Activated CD4-positive, alpha-beta T cell treated with anti-CD3 and anti-CD28 coated beads for 36 hours (primary cell): Measurements from ENCODE around the gene CERS1. TPM values are rescaled to one million over a fixed set of nuclear protein-coding genes. Genes with fewer than 3 reads are reported as not detected.
"Not testable (repeated sequence)": the region's sequence is repeated elsewhere in the genome, so short reads cannot be mapped to it uniquely, and the experiment has no call there.

Source experiments
- ATAC-seq: fragments of 200-7000 bp; cut with Tn5 transposase; one replicate; pipeline ENCODE4 v1.10.0; 2021; ENCODE audit warnings: mild to moderate bottlenecking, moderate library complexity
- CTCF ChIA-PET: fragments of 350-600 bp; sonication (Branson Sonifier 250); formaldehyde crosslinking; loops from one replicate; lab custom pipeline; 2021; ENCODE audit warnings: antibody characterized with exemption; lab: Charles Lee
- POLR2A ChIA-PET: fragments of 350-600 bp; sonication (Branson Sonifier 250); formaldehyde crosslinking; loops from one replicate; lab custom pipeline; 2021; ENCODE audit warnings: antibody characterized with exemption, inconsistent platforms; lab: Charles Lee
- DNase-seq: peaks from one replicate; pipeline ENCODE4 v3.0.0-alpha.2; 2020
- H3K27ac Mint-ChIP-seq: one replicate; pipeline ENCODE4 v1.8.0; 2021; ENCODE audit warnings: mixed read lengths
- H3K27me3 Mint-ChIP-seq: one replicate; pipeline ENCODE4 v1.8.0; 2021; ENCODE audit warnings: mixed read lengths
- H3K36me3 Mint-ChIP-seq: one replicate; pipeline ENCODE4 v1.8.0; 2021; ENCODE audit warnings: low read depth, mixed read lengths
- H3K4me1 Mint-ChIP-seq: one replicate; pipeline ENCODE4 v1.8.0; 2021; ENCODE audit warnings: mixed read lengths
- H3K4me3 Mint-ChIP-seq: one replicate; pipeline ENCODE4 v1.8.0; 2021; ENCODE audit warnings: mild to moderate bottlenecking, moderate library complexity, mixed read lengths
- H3K9me3 Mint-ChIP-seq: one replicate; pipeline ENCODE4 v1.8.0; 2021; ENCODE audit warnings: low read depth, mixed read lengths
- intact Hi-C, 2 experiments: fragments of 100-400 bp; cut with DNase I in 1 of 2; cut with micrococcal nuclease in 1 of 2; formaldehyde crosslinking; loops; one replicate each; pipeline versions ENCODE4 v1.14.2 to v1.15.1; 2022 to 2024; cut with DNase I, micrococcal nuclease
- total RNA-seq, 2 experiments: library from RNA; stranded (reverse); gene quantifications; one replicate each; pipeline ENCODE4 v1.2.3, GENCODE V29; 2021

The CERS1 gene
- total RNA-seq, 2 experiments from 2014 or later, result 0.11 to 0.16 TPM

DNA sequence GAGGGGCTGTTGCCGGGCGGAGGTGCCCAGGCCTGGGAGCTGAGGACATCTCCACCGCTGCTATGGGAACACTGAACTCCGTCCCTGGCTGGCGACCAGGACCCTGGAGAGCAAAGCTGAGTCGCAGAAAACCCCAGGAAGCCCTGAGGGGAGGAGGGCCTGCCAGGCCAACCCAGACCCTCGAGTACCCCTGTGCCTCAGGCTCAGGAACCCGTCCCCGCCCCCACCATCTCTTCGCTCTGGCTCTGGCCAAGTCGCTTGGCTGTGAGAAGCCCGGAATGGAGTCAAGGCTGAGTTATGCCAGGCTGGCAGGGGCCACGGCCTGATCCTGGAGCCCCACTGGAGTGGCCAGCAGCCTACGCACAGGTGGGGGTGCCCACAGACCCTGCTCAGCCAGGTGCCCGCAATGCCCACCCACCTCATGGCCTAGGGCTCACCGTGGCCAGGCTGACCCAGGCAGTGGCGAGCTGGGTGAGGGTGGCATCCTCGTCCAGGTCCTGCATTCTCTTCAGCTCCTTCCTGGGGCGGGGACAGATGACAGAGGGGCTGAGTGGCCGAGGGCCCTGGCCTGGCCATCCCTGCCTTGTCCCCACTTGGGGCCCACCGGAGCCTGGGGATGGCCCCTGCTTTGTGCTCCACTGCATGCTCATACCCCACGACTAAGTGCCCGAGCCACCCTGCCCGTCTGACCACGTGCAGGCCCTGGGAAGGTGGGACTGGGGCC lies 8.5 kb upstream of the CERS1 start:
- H3K36me3 Mint-ChIP-seq, result peaks cover 23% of the 10 kb centered on the region
- intact Hi-C loops, result no loop called here
- no peak overlapping the region for H3K27ac Mint-ChIP-seq
- POLR2A ChIA-PET, result no interaction called here
- H3K27me3 Mint-ChIP-seq, result no peaks in the 10 kb centered on the region
- CTCF ChIA-PET, result no interaction called here
- no peak overlapping the region for H3K4me3 Mint-ChIP-seq
- ATAC-seq, result no peak
- H3K9me3 Mint-ChIP-seq, result no peaks in the 10 kb centered on the region
- no peak for DNase-seq
- H3K4me1 Mint-ChIP-seq, result no peaks in the 10 kb centered on the region

DNA sequence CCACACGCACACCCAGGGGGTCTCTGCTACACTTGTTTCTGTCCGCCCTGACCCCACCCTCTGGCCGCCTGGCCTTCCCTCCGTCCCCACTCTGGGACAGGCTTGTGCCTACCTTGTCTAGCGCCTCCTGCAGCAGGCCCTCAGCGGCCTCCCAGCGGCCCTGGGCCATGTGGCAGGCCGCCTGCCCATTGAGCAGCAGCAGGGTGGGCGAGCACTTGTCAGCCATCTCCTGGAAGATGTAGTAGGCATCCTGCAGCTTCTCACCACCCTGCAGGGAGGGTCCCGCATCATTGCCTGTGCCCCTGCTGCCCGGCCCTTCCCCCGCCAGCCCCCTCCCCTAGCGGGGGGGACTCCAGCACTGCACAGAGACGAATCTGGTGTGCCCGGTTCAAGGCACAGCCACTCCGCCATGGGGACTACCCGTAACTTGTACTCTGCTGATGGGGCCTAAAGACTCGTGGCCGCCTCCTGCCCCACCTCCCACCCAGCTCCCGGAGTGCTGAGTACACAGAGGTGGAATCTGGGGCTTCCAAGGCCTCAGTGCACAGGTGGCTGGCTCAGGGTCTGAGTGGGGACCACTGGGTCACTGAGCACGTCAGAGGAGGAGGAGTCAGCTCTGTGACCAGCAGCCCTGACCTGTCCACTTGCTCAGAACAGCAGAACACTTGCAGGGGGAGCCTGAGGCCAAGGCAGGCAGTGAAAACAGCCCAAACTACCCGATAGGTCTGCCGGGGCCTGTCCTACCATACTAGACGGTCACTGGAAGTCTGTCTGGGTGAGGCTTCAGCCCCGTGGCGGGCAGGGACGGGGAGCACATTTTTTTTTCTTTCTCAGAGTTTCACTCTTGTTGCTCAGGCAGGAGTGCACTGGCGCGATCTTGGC lies 7.4 kb upstream of the CERS1 start:
- ChIA-PET POLR2A (no interaction called here), CTCF (no interaction called here)
- peaks cover 23% of the 10 kb centered on the region for H3K36me3 Mint-ChIP-seq

DNA sequence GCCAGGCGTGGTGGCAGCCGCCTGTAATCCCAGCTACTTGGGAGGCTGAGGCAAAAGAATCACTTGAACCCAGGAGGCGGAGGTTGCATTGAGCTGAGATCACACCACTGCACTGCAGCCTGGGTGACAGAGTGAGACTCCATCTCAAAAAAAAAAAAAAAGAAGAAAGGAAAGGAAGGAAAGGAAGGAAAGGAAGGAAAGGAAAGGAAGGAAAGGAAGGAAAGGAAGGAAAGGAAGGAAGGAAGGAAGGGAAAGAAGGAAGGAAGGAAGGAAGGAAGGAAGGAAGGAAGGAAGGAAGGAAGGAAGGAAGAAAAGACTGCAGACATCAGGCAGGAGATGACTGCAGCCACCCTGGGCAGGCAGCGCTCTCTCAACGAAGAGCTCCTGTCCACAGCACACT lies 6.6 kb upstream of the CERS1 start:
- H3K36me3 Mint-ChIP-seq, result peaks cover 23% of the 10 kb centered on the region
- H3K9me3 Mint-ChIP-seq, ATAC-seq, H3K4me3 Mint-ChIP-seq, H3K4me1 Mint-ChIP-seq, DNase-seq, POLR2A ChIA-PET, CTCF ChIA-PET, H3K27me3 Mint-ChIP-seq, intact Hi-C loops, H3K27ac Mint-ChIP-seq: not testable (repeated sequence)

More for the DNA sequence above, 7.4 kb upstream of the CERS1 start:
- H3K4me3 Mint-ChIP-seq, result no peak overlapping the region
- DNase-seq (no peak), ATAC-seq (no peak)
- H3K4me1 Mint-ChIP-seq, result no peaks in the 10 kb centered on the region
- intact Hi-C loops, result no loop called here
- no peak overlapping the region for H3K27ac Mint-ChIP-seq
- H3K9me3 Mint-ChIP-seq, result no peaks in the 10 kb centered on the region
- no peaks in the 10 kb centered on the region for H3K27me3 Mint-ChIP-seq

DNA sequence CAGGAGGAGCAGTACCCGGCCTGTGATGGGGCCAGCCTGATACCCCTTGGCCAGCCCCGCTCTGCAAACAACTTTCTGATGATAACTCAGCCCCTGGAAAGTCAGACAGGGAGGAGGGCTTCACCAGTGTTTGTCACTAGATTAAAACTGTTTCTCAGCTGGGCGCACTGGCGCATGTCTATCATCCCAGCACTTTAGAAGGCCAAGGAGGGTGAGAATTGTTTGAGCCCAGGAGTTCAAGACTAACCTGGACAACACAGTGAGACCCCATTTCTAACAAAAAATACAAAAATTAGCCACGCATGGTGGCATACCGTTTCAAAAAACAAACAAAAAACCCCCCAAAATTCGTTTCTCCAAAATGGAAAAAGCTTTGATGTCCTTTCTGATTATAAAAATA lies 5.5 kb upstream of the CERS1 start:
- intact Hi-C loops, result no loop called here
- DNase-seq, result no peak
- peaks cover under 1% of the 10 kb centered on the region for H3K4me1 Mint-ChIP-seq
- no peaks in the 10 kb centered on the region for H3K9me3 Mint-ChIP-seq
- H3K36me3 Mint-ChIP-seq, result peaks cover 23% of the 10 kb centered on the region
- ChIA-PET CTCF (no interaction called here), POLR2A (no interaction called here)
- no peak overlapping the region for H3K27ac Mint-ChIP-seq
- ATAC-seq, result no peak
- peaks cover 12% of the 10 kb centered on the region for H3K27me3 Mint-ChIP-seq
- H3K4me3 Mint-ChIP-seq, result no peak overlapping the region

DNA sequence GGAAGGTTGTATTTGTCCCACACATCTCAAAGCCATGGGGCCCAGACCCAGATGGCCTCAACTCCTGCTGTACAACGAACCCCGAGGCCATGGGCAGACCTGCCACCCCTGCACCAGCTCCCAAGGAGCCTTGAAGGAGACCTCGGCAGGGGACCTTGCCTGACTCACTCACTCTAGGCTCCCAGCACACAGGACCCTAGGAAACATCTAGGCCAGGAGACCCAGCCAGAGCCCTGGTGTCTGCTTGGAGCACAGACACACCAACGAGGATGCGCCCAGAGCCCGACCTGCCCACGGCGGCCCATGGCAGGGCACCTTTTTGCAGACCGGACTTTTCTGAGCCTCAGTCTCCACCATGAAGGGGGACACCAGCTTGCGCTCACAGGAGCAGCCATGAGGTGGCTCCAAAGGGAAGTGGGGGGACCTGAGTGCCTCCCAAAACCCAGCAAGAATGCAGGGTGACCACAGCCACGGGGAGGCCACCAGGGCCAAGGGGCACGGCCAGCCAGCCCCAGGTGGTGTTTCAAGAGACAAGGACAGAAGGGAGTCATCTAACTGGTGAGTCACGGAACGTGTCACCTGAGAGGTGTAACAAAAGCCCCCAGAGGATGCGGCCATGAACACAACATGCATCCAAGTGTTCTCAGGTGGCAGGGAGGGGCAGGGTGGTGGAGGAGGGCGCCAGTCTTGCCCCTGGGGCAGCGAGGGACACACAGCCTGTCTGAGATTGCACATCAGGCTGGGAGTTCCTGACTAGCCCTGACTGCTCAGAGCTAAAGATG lies 4.9 kb upstream of the CERS1 start:
- ChIA-PET POLR2A (no interaction called here), CTCF (no interaction called here)
- H3K4me1 Mint-ChIP-seq, result peaks cover 2% of the 10 kb centered on the region
- no peak overlapping the region for H3K4me3 Mint-ChIP-seq
- peaks cover 20% of the 10 kb centered on the region for H3K36me3 Mint-ChIP-seq
- H3K9me3 Mint-ChIP-seq, result no peaks in the 10 kb centered on the region
- intact Hi-C loops, result no loop called here
- DNase-seq (no peak), ATAC-seq (no peak)
- H3K27me3 Mint-ChIP-seq, result peaks cover 14% of the 10 kb centered on the region
- H3K27ac Mint-ChIP-seq, result no peak overlapping the region

DNA sequence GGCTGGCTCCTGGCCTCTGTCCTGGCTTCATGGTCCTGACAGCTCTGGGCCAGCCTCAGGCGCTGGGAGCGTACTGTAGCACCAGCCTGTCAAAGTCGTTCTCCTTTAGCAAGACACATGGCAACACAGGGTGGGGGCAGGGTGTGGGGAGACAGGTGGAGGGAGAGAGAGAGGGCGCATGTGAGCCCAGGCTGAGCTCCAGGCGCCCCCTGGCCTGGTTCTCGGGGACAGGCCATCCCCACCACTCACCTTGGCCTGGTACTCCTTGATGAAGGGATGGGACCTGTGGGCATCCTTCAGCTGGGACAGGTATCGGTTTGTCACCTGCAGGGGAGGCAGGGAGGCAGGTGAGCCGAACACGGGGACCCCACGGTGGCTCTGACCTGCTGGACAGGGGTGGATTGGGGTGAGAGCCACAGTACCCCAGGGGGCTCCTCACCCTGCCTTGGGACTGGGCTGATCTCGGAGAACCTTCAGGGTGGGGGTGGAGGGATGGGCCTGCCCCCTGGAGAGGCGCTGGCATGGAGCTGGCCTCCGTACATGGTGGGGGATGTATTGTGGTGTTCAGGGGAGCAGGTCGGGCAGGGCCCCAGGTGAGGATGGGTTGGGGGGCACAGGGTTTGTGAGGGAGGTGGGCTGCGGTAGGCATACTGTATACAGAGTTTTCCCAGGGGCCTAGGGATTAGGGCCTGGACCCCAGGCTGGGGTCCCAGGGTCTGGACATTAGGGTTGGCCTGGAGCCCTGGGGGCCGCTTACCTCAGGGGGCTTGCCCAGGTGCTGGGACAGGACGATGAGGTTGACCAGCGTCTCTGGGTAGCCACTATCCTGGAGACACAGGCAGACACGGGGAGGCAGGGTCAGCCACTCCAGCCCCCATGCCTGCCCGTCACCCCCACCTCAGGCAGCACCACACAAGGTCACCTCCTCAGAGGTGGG lies 3.9 kb upstream of the CERS1 start:
- no peak for ATAC-seq
- no peak for DNase-seq

DNA sequence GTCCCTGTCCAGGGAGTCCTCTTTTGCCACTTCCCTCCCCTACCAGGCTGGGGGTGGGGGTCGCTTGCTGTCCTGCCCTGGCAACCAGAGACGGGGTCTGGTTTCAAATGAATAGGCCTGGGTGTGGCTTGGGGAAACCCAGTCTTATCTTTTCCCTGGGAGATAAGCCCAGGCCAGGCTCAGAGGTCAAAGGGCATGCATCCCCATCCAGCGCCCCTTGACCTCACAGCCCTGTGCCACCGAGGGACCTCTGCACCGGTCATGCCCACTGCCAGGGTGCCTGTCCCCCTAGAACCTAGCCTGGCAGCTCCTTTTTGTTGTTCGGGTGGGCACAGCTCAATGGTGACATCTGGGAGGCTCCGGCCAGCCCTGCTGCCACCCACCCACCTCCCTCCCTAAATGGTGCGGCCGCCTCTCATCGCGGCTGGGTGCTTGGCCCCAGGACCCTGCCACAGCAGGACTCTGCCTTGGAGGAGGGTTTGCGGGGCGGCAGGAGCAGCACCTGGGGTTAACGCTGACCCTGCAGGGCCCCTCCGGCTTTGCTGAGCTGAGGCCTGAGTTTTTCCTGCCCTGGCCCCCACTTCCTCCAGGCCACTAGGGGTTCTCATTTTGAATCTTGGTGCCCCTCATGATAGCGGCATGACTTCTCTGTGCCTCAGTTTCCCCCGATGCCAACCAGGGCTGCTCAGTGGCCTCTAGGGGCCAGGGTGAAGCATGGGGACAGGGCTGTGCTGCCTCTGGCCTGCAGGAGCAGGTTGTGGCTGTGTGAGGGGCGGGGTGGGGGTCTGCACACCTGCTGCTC lies 2.9 kb upstream of the CERS1 start:
- Mint-ChIP-seq H3K27ac (no peak overlapping the region), H3K36me3 (peaks cover 14% of the 10 kb centered on the region), H3K27me3 (peaks cover 21% of the 10 kb centered on the region), H3K4me3 (no peak overlapping the region), H3K9me3 (no peaks in the 10 kb centered on the region), H3K4me1 (peaks cover 4% of the 10 kb centered on the region)
- CTCF ChIA-PET, result interaction anchor here (1.2 kb wide), 1 partner anchor 21 kb away, joined by 3 read pairs; the partner anchor contains the start of genes COPE and DDX49
- intact Hi-C loops, result no loop called here
- POLR2A ChIA-PET, result no interaction called here
- no peak for ATAC-seq
- DNase-seq, result no peak

More for the DNA sequence above, 3.9 kb upstream of the CERS1 start:
- Mint-ChIP-seq H3K27me3 (peaks cover 15% of the 10 kb centered on the region), H3K27ac (no peak overlapping the region), H3K9me3 (no peaks in the 10 kb centered on the region), H3K36me3 (peaks cover 16% of the 10 kb centered on the region), H3K4me3 (no peak overlapping the region), H3K4me1 (peaks cover 4% of the 10 kb centered on the region)
- CTCF ChIA-PET, result interaction anchor here (1.2 kb wide), 1 partner anchor 20 kb away, joined by 3 read pairs; the partner anchor contains the start of genes COPE and DDX49
- intact Hi-C loops, result no loop called here
- POLR2A ChIA-PET, result no interaction called here

DNA sequence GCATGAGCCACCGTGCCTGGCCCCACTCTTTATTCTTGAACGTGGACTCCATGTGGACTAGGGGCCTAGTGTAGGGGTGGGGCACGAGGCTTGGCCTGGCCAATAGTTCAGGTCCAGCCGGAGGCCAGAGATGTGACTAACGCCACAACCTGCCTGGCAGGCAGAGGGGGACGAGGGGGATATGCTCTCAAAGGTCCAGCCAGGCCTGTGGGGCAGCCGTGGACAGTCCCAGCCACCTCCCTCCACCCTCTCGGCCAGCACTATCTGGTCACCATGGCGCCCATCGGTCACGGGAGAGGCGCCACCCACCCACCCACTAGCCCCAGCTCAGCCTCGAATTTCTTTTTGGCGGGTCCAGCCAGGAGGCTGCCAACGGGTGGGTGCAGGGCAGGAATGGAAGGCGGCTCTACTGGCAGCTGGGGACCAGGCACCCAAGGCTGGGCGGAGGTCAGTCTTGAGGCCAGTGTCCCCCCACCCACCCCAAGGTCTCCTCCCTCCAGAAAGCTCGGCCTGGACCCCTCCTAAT lies 2.2 kb upstream of the CERS1 start:
- H3K36me3 Mint-ChIP-seq, result peaks cover 11% of the 10 kb centered on the region
- ATAC-seq (no peak), DNase-seq (no peak)
- H3K4me1 Mint-ChIP-seq, result peaks cover 4% of the 10 kb centered on the region
- no peak overlapping the region for H3K4me3 Mint-ChIP-seq
- no peaks in the 10 kb centered on the region for H3K9me3 Mint-ChIP-seq
- intact Hi-C loops, result no loop called here
- ChIA-PET CTCF (interaction anchor here (1.2 kb wide), 1 partner anchor 21 kb away, joined by 3 read pairs; the partner anchor contains the start of genes COPE and DDX49), POLR2A (no interaction called here)
- H3K27me3 Mint-ChIP-seq, result peaks cover 25% of the 10 kb centered on the region
- no peak overlapping the region for H3K27ac Mint-ChIP-seq

DNA sequence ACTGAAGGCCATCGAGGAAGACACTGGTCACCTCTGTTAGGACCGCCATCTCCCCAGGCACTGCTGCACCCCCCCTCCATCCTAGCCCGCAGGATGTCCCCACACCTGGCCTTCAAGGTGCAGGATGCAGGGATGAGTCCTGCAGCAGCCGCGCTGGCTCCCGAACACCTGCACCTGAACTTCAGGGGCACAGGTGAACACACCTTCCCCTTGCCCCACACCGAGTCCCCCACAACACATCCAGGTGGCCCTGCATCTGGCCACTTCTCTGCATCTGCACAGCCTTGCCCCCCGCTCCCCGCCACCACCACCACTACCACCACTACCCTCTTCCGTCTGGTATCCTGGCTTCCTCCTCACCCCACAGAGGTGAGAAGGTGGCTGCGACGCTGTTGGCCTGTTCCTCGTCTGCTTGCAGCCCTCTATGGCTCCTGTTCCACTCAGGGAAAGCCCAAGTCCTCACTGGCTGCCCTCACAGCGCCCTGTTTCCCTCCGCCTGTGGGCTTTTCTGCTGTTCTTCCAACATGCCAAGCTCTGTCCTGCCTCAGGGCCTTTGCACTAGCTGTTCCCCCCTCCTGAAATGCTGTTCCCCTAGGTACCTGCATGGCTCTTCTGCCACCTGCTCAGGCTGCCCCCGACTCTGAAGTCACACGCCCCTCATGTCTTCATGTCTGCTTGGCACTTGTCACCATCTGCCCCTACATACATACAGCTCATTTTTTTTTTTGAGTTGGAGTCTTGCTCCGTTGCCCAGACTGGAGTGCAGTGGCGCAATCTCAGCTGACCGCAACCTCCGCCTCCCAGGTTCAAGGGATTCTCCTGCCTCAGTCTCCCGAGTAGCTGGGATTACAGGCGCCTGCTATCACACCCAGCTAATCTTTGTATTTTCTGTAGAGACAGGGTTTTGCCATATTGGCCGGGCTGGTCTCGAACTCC lies 1.4 kb upstream of the CERS1 start:
- ChIA-PET CTCF (no interaction called here), POLR2A (no interaction called here)
- Mint-ChIP-seq H3K27ac (no peak overlapping the region), H3K36me3 (peaks cover 11% of the 10 kb centered on the region), H3K27me3 (peaks cover 25% of the 10 kb centered on the region), H3K9me3 (no peaks in the 10 kb centered on the region), H3K4me1 (peaks cover 4% of the 10 kb centered on the region), H3K4me3 (no peak overlapping the region)
- intact Hi-C loops, result no loop called here
- no peak for ATAC-seq
- no peak for DNase-seq
